Muscle of leg (tissue), 11 donors: ENCODE measurements around the gene AP2A2. TPM values are rescaled to one million over a fixed set of nuclear protein-coding genes. Genes with fewer than 3 reads are reported as not detected.

Experiments used
- DNase-seq: peaks from one replicate; pipeline ENCODE4 v3.0.0; 2013
- H3K27ac ChIP-seq: one replicate; pipeline ENCODE4 v1.5.1; 2013; ENCODE audit warnings: mild to moderate bottlenecking, low read length, control low read depth
- H3K27me3 ChIP-seq: one replicate; pipeline ENCODE4 v1.6.1; 2013; ENCODE audit warnings: low read length; ENCODE audit not compliant: control insufficient read depth, insufficient read depth
- H3K36me3 ChIP-seq: one replicate; pipeline ENCODE4 v1.6.1; 2013; ENCODE audit warnings: low read length; ENCODE audit not compliant: control insufficient read depth, insufficient read depth
- H3K4me1 ChIP-seq: one replicate; pipeline ENCODE4 v1.6.1; 2013; ENCODE audit warnings: low read length; ENCODE audit not compliant: control insufficient read depth, insufficient read depth
- H3K4me3 ChIP-seq: one replicate; pipeline ENCODE4 v1.5.1; 2013; ENCODE audit warnings: low read length, control low read depth
- H3K9me3 ChIP-seq: replicated peaks from 2 replicates; pipeline ENCODE4 v1.6.1; 2013; ENCODE audit warnings: low read depth, low read length; ENCODE audit not compliant: control insufficient read depth
- WGBS: methylation state at CpG from one replicate; pipeline ENCODE4 v1.1.5; 2013; ENCODE audit warnings: missing lambda C conversion rate; ENCODE audit not compliant: insufficient coverage; 5-methylcytosine and 5-hydroxymethylcytosine counted together
- polyA plus RNA-seq, 8 donors: library from polyadenylated mRNA; unstranded; fragments of 120-200 nt; gene quantifications; one replicate each; pipeline versions ENCODE4 v1.2.1 to v1.2.3, GENCODE V29; 2013; ENCODE audit warnings: inconsistent platforms in 1 of 8, low replicate concordance in 1 of 8; ENCODE audit not compliant: insufficient read length in 8 of 8, insufficient read depth in 1 of 8
- total RNA-seq: library from RNA; stranded (reverse); fragments of 120-200 nt; gene quantifications from one replicate; pipeline ENCODE4 v1.2.4, GENCODE V29; 2013

The AP2A2 gene
- total and polyA plus RNA-seq, 9 donors = 18.5 to 61.4 (median 47.4) TPM

- no peak for DNase-seq
- H3K4me3 ChIP-seq = no peak overlapping the region
- peaks cover 2% of the 10 kb centered on the region for H3K27me3 ChIP-seq
Observed at GRCh38 chr11:1039481-1040427, 114.1 kb downstream of the AP2A2 start.

DNA sequence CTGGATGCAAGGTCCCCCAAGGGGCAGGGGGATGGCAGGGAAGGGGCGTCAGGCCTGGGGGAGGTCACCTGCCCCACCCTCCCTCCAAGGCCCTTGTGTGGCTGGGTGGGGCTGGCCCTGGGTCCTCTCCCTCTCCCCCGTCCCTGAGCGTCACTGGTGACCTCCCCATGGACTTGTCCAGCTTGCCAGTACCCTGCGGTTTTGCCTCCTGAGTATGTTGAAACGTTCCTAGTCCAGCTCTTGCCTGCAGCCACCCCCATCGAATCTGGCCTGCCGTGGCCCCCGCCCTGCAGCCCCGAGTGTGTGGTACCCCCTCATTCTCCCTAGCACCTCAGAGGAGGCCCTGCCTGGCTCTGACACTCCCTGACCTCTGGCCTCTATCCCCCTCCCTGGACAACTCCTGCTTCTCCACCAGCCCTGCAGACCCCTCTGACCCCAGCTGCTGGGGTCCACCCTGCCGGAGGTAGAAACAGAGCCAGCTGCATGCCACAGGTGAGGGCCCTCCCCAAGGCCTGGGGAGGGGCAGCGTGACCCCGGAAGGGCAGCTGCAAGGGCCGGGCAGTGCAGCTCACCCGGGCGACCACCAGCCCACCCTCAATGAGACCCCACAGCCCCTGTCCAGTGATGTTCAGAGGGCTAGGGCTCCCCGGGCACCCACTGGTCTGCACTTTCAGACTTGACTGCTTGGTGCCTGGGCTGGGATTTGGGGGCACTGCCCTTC lies 114.9 kb downstream of the AP2A2 start:
- no peak for DNase-seq
- Histone ChIP-seq H3K4me3 (no peak overlapping the region), H3K27me3 (peaks cover 2% of the 10 kb centered on the region), H3K4me1 (no peaks in the 10 kb centered on the region), H3K27ac (no peak overlapping the region), H3K36me3 (no peaks in the 10 kb centered on the region), H3K9me3 (no peaks in the 10 kb centered on the region)
- WGBS = 62% methylated on average over 11 of the region's 16 CpGs

More at GRCh38 chr11:1039481-1040427, 114.1 kb downstream of the AP2A2 start:
- no peaks in the 10 kb centered on the region for H3K36me3 ChIP-seq
- WGBS = 73% methylated on average over 30 of the region's 32 CpGs
- H3K9me3 ChIP-seq = no peaks in the 10 kb centered on the region
- no peaks in the 10 kb centered on the region for H3K4me1 ChIP-seq
- no peak overlapping the region for H3K27ac ChIP-seq

DNA sequence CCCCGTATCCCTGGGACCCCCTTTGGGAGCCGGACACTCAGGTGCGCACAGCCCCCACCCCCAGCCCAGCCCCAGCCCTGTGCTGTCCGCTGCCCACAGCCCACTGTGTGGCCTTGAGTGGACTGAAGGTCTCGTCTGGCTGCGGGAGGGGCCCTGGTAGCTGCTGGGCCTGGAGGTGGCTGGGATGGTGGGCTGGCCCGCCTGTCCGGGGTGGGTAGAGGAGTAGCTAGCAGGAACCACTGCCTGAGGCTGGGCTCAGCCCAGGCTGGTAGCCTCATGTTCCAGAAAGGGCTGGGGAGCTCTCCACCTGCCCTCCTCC lies 115.4 kb downstream of the AP2A2 start:
- Histone ChIP-seq H3K27ac (no peak overlapping the region), H3K9me3 (no peaks in the 10 kb centered on the region), H3K36me3 (no peaks in the 10 kb centered on the region), H3K27me3 (peaks cover 2% of the 10 kb centered on the region), H3K4me3 (no peak overlapping the region), H3K4me1 (no peaks in the 10 kb centered on the region)
- no CpG with 5 or more reads among the region's 8 CpGs for WGBS
- no peak for DNase-seq

GRCh38 chr11:1041471-1041870 lies 115.8 kb downstream of the AP2A2 start:
- WGBS = 100% methylated on average over 1 of the region's 9 CpGs
- Histone ChIP-seq H3K36me3 (no peaks in the 10 kb centered on the region), H3K9me3 (no peaks in the 10 kb centered on the region), H3K27me3 (peaks cover 2% of the 10 kb centered on the region), H3K27ac (no peak overlapping the region), H3K4me1 (no peaks in the 10 kb centered on the region), H3K4me3 (no peak overlapping the region)
- no peak for DNase-seq

- no peak for DNase-seq
- H3K36me3 ChIP-seq = no peaks in the 10 kb centered on the region
- no peaks in the 10 kb centered on the region for H3K9me3 ChIP-seq
- peaks cover 3% of the 10 kb centered on the region for H3K27me3 ChIP-seq
- H3K27ac ChIP-seq = no peak overlapping the region
- H3K4me3 ChIP-seq = no peak overlapping the region
- no peaks in the 10 kb centered on the region for H3K4me1 ChIP-seq
- 74% methylated on average over 13 of the region's 18 CpGs for WGBS
Observed at GRCh38 chr11:1041936-1042608, 116.4 kb downstream of the AP2A2 start.

DNA sequence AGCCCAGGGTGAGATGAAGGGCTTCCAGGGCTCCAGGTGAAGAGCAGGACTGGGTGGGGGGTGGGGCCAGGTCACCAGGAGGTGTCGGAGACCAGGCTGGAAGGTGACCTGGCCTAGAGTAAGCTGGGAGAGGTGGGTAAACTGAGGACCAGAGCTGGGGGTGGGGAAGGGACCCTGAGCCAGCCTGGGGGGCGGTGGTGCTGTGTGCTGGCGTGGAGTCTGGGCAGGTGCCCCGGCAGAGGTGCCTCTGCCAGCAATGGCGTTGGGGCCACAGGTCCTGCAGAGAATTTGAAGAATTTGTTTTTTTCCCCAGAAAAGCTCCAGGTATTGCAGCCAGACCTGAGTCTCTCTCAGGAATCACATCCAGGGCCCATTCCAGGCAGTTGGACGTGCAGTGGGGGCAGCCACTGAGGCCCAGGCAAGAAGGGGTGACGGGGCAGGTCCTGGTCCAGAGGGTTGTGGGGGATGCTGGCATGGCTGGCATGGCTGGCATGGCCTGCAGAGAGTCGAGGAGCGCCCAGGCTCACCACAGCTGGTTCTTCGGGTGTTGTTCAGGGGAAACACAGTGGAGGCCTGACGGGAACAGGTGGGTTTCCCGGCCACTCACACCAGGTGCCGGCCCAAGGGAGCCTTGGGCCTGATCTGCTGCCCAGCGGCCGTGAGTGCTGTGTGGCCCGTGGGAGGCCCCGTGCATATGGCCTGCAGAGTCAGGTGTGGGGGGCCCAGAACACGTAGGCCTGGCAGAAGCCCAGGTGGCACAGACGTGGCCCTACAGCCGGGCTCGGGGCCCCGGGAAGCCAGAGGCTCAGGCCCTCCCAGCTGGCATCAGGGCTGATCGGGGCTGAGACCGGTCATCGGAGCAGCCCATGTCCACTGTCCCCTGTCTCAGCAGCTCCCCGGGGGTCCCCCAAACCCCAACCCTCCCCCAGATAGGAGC lies 117.2 kb downstream of the AP2A2 start:
- DNase-seq = no peak
- Histone ChIP-seq H3K27ac (no peak overlapping the region), H3K27me3 (peaks cover 10% of the 10 kb centered on the region), H3K36me3 (no peaks in the 10 kb centered on the region), H3K4me1 (no peaks in the 10 kb centered on the region), H3K4me3 (no peak overlapping the region), H3K9me3 (no peaks in the 10 kb centered on the region)
- 82% methylated on average over 19 of the region's 26 CpGs for WGBS

- WGBS = 79% methylated on average over 18 of the region's 20 CpGs
- peaks cover 10% of the 10 kb centered on the region for H3K27me3 ChIP-seq
- no peak for DNase-seq
Observed at GRCh38 chr11:1043563-1044096, 118.0 kb downstream of the AP2A2 start.

DNA sequence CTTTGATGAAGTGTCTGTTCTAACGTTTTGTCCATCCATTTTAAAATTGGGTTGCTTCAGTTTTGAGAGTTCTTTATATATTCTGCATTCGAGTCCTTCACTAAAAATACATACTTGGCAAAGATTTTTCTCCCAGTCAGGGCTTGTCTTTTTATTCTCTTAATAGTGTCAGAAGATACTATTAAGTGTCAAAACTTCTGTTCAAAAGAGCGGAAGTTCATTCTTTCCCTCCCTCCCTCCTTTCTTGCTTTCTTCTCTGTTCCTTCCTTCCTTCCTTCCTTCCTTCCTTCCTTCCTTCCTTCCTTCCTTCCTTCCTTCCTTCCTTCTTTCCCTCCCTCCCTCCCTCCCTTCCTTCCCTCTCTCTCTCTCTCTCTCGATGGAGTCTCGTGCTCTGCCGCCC lies 118.5 kb downstream of the AP2A2 start:
- no peak overlapping the region for H3K4me3 ChIP-seq
- WGBS = 70% methylated on average over 2 of the region's 6 CpGs
- no peaks in the 10 kb centered on the region for H3K9me3 ChIP-seq
- H3K4me1 ChIP-seq = peaks cover 2% of the 10 kb centered on the region
- peaks cover 10% of the 10 kb centered on the region for H3K27me3 ChIP-seq
- no peaks in the 10 kb centered on the region for H3K36me3 ChIP-seq
- no peak overlapping the region for H3K27ac ChIP-seq
- DNase-seq = no peak

More at GRCh38 chr11:1043563-1044096, 118.0 kb downstream of the AP2A2 start:
- no peak overlapping the region for H3K27ac ChIP-seq
- no peak overlapping the region for H3K4me3 ChIP-seq
- H3K9me3 ChIP-seq = no peaks in the 10 kb centered on the region
- no peaks in the 10 kb centered on the region for H3K36me3 ChIP-seq
- no peaks in the 10 kb centered on the region for H3K4me1 ChIP-seq

DNA sequence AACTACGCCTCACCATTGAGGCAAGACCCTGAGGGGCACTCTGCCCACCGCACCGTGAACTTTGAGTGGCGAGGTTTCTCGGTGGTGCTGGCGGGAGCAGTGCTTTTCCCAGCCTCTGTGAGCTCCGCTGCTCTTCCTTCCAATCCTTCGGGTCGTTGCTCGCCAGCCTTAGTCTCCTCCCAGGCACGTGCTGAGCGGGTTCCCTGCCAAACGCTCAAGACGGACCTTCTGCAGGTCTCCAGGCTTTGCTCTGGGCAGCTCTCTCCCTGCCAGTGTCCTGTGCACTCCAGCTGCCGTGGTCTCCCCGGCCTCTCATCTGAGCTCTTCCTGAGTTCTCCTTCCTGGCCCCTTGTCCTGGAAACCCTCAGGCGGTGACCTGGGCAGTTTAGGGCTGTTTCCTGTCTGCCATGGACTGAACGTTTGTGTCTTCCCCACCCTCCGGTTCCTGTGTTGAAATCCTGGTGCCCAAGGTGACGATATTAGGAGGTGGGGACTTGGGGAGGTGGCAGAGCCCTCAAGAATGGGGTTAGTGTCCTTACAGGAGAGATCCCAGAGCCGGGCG lies 122.0 kb downstream of the AP2A2 start:
- Histone ChIP-seq H3K27ac (no peak overlapping the region), H3K4me3 (no peak overlapping the region), H3K9me3 (no peaks in the 10 kb centered on the region), H3K4me1 (peaks cover 16% of the 10 kb centered on the region), H3K36me3 (no peaks in the 10 kb centered on the region), H3K27me3 (peaks cover 10% of the 10 kb centered on the region)
- DNase-seq = no peak
- 54% methylated on average over 20 of the region's 22 CpGs for WGBS
